GM18951 (cell line): ENCODE results near the gene PSMD1.
"Not testable (repeated sequence)": the region's sequence is repeated elsewhere in the genome, so short reads cannot be mapped to it uniquely, and the experiment has no call there.

Source experiments
- POLR2A ChIP-seq: IDR thresholded peaks from 4 replicates; pipeline ENCODE4 v1.6.1; 2011; ENCODE audit warnings: mild to moderate bottlenecking; ENCODE audit not compliant: insufficient read length, insufficient read depth; ENCODE audit errors: extremely low read depth
- in situ Hi-C: fragments of 300-500 bp; cut with MboI; formaldehyde crosslinking; loops from one replicate; pipeline ENCODE4 v1.12.0; 2022; ENCODE audit warnings: low sequenced_read_pairs, mixed read lengths, inconsistent platforms; ENCODE audit not compliant: unreplicated experiment

Gene PSMD1

DNA sequence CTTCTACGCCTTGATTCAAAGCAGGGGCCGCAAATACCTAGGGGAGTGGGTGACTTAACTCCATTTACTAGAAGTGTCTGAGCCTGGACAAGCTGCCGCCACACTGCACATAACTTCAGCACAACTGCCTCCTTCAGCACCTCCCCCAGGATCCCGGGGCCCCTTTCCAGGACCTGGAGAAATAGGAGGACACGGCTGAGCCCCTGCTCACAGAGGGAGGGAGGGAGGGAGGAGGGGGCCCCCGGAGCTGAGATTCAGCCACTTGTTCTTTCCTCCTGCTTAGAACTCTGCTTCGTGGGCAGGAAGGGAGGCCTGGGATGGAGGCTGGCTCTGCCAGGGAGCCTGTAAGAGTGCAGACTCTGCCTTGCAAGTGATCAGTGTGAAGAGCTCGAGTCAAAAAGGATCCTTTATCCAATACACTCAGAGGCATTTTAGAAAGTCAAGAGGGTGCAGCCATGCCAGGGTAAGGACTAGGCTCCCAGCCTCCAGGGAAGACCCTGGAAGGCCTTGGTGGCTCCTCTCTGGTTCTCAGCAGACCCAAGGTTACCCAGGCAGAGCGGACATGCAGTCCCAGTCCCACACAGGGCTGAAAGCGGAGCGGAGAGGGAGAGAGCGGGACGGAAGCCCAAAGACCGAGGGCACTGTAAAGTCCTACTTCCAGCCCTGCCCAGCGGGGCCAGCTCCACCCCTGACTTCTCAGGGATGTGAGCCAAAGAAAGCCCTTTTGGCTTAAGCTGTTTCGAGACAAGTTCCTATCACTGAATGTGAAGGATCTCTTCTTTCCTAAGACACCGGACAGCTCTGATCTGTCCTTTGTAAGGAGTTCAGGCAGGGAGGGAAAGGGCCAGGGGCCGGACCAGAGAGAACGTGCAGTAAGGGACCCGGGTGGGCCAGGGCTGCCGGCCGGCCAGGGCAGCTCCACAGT lies 133.2 kb downstream of the PSMD1 start:
- no peak for TF ChIP-seq POLR2A
- in situ Hi-C loops, result no loop called here

- TF ChIP-seq POLR2A, result no peak
- in situ Hi-C loops, result no loop called here
Observed at GRCh38 chr2:231190531-231191197, 134.0 kb downstream of the PSMD1 start.

GRCh38 chr2:231191896-231192872 lies 135.5 kb downstream of the PSMD1 start:
- in situ Hi-C loops, result no loop called here
- TF ChIP-seq POLR2A, result no peak

GRCh38 chr2:231193216-231193615 lies 136.5 kb downstream of the PSMD1 start:
- in situ Hi-C loops, result no loop called here
- no peak for TF ChIP-seq POLR2A

GRCh38 chr2:231196592-231196991 lies 139.9 kb downstream of the PSMD1 start:
- TF ChIP-seq POLR2A, result no peak
- in situ Hi-C loops, result no loop called here

DNA sequence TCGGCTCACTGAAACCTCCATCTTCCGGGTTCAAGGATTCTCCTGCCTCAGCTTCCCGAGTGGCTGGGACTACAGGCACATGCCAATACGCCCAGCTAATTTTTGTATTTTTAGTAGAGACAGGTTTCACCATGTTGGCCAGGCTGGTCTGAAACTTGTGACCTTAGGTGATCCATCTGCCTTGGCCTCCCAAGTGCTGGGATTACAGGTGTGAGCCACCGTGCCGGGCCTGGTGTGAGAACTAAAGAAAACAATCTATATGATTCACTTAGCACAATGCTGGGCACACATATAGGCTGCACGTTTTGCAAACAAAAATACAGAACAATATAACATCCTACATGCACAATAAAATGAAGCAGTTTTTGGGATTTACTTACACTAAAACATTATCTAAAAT lies 140.5 kb downstream of the PSMD1 start:
- in situ Hi-C loops, result not testable (repeated sequence)

GRCh38 chr2:231197706-231198290 lies 141.1 kb downstream of the PSMD1 start:
- no peak for TF ChIP-seq POLR2A
- in situ Hi-C loops, result no loop called here

DNA sequence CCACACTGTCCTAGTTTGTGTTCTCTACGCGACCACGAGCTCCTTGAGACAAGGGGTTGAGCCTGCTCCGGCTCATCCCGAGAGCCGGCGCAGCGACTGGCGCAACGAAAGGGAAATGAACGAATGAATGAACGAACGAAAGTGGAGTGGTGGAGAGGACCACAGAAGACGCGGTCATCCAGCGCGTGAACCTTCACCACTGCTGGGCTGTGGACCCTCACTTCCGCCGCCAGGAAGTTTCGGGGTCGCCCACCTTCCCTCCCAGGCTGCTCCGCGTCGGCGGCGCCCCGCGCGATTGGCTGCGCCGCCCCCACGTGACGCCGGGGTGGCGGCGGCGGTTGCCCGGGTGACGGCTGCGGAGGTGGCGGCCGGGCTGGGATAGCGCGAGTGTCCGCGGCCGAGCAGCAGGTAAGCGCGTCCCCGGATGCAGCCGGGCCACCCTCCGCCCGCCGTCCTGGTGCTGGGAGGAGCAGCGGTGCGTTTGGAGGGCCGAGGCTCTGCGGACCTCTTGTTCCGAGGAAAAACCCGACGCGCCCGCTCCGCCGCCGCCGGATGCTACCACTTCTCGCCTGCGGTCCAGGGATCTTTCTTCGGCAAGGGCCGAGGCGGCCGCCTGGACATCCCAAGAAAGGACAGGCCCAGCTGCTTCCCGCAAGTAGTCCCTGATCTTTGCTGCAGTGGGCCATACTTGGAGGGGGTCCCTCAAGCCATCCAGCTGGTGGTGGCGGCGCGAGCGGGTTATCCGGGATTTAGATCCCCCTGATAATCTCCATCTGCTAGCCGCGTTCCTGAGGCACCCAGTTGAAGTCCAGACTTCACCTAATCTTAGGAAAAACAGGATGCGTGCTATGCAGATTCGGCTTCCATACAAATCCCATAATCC lies 141.9 kb downstream of the PSMD1 start, which contains the start of gene ARMC9:
ARMC9 (plus strand) TSS at position 341 of the 883 bp plus-strand sequence. CDS start 7,608 bp downstream, outside the sequence.
- in situ Hi-C loops, result no loop called here
- peak; percentile 88 for TF ChIP-seq POLR2A

- in situ Hi-C loops, result no loop called here
- TF ChIP-seq POLR2A, result no peak
Observed at GRCh38 chr2:231199219-231199618, 142.6 kb downstream of the PSMD1 start.

- TF ChIP-seq POLR2A, result no peak
- in situ Hi-C loops, result no loop called here
Observed at GRCh38 chr2:231200805-231201474, 144.3 kb downstream of the PSMD1 start.

DNA sequence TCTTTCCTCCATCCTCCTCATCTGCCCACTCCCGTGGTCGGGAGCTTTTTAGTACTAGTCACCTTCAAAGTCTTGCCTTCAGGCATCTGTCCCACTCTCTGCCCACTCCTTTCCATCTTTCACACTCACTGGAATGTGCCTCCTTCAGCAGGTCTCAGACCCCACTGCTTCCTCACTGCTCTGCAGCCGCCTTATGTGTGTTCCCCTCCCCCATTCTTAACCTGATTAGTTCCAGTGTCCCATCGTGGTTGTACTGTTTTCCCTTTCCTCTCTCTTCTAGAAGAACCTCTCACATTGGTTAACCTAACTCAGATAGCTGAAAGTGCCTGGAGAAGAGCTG lies 144.8 kb downstream of the PSMD1 start:
- in situ Hi-C loops, result no loop called here
- TF ChIP-seq POLR2A, result no peak

- in situ Hi-C loops, result no loop called here
- no peak for TF ChIP-seq POLR2A
Observed at GRCh38 chr2:231203087-231203486, 146.4 kb downstream of the PSMD1 start.
